VCaP (cell line): ENCODE measurements around the gene MASP1.
A peak's percentile ranks its signal among the peaks of the same experiment; 100 is the strongest.

ENCODE experiments used
- H3K27ac ChIP-seq: fragments of 450-650 bp; 2 replicates; pipeline ENCODE4 v1.5.1; 2017
- CTCF ChIP-seq: fragments of 450-650 bp; conservative IDR thresholded peaks from 2 replicates; pipeline ENCODE4 v1.5.1; 2017; ENCODE audit warnings: mild to moderate bottlenecking, moderate library complexity

Gene MASP1

GRCh38 chr3:187291512-187292132 is at the start of gene MASP1:
TSS of gene MASP1 (minus strand) at chr3:187291737. CDS start at chr3:187291632, 105 bp downstream.
- TF ChIP-seq CTCF, result no peak
- no peak within 1 kb of the TSS for H3K27ac ChIP-seq

- no peak for TF ChIP-seq CTCF
- H3K27ac ChIP-seq, result no peak overlapping the region
Measured at GRCh38 chr3:187340578-187340977, 49.0 kb upstream of the MASP1 start.

GRCh38 chr3:187336322-187336721 is 44.8 kb upstream of the MASP1 start:
- TF ChIP-seq CTCF, result no peak
- H3K27ac ChIP-seq, result peak overlapping the region; percentile 28; the same call in 1 of the 2 replicates

- H3K27ac ChIP-seq, result no peak overlapping the region; the same call in 1 of the 2 replicates
- TF ChIP-seq CTCF, result no peak
Measured at GRCh38 chr3:187334904-187335303, 43.4 kb upstream of the MASP1 start.

GRCh38 chr3:187328691-187329090 is 37.2 kb upstream of the MASP1 start:
- no peak for TF ChIP-seq CTCF
- H3K27ac ChIP-seq, result no peak overlapping the region

- no peak overlapping the region for H3K27ac ChIP-seq
- no peak for TF ChIP-seq CTCF
Measured at GRCh38 chr3:187327845-187328244, 36.3 kb upstream of the MASP1 start.

GRCh38 chr3:187325632-187326031 is 34.1 kb upstream of the MASP1 start:
- no peak for TF ChIP-seq CTCF
- H3K27ac ChIP-seq, result no peak overlapping the region
